Measurements from ENCODE around the gene SMARCA4. TPM values are rescaled to one million over a fixed set of nuclear protein-coding genes. Genes with fewer than 3 reads are reported as not detected.

The SMARCA4 gene
- total RNA-seq (2014; rRNA removed; shearing (Covaris generic); ENCODE audit: low replicate concordance) = 103 and 118 TPM in 2 replicates

DNA sequence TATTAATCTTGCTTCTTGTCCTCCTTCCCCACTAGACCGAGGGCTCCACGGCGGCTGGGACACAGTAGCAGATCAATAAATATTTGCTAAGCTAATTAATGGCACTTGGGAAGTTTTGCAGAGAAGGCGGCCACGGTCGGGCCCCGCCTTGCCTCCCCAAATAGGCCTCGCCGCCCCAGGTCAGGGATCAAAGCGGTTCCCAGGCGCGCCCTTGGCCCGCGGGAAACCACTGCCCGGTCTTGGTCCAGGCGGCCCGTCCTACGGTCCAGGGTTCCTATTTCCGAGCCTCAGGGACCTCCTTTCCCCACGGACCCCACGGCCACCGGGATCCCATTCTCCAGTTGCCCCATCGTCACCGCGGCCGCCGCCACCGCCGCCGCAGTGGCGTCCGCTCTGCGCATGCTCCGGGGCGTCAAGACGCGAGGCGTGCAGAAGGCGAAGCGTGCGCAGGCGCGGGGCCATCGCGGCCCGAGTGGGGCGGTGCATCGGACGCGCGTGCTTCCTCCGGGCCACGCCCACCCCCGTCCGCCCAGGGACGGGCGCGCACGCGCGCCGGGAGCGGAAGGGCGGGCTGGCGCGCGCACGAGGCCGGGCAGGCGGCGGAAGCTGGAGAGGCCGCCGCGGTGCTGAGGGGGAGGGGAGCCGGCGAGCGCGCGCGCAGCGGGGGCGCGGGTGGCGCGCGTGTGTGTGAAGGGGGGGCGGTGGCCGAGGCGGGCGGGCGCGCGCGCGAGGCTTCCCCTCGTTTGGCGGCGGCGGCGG, at the start of gene SMARCA4:
Gene SMARCA4 (plus strand): TSS at position 717 of the 759 bp plus-strand sequence. CDS start 23,122 bp downstream, outside the sequence.
- H2AFZ ChIP-seq (ENCODE audit: low read length) = peak within 1 kb of the TSS; percentile 65; the same call in 1 of the 2 replicates
- H3K9me3 ChIP-seq (ENCODE audit: low read length) = no peaks in the 10 kb centered on the region
- H4K20me1 ChIP-seq (ENCODE audit: insufficient read depth, low read depth, low read length) = peaks cover 11% of the 10 kb centered on the region
- H3K4me1 ChIP-seq (ENCODE audit: low read length) = peaks cover 40% of the 10 kb centered on the region
- 0 out of 2 replicates have a peak, but pooled peaks cover 4% of the 10 kb centered on the region for H3K36me3 ChIP-seq (ENCODE audit: insufficient read depth, low read length)
- peak within 1 kb of the TSS; percentile 96 for H3K9ac ChIP-seq (ENCODE audit: low read length)
- no peaks in the 10 kb centered on the region for H3K27me3 ChIP-seq (ENCODE audit: low read length)
- H3K4me3 ChIP-seq (ENCODE audit: low read length) = peak within 1 kb of the TSS; percentile 89
- no peaks in the 10 kb centered on the region for H3K9me2 ChIP-seq (replicated peaks; ENCODE audit: insufficient read depth, low read length)
- peaks cover 43% of the 10 kb centered on the region for H3K79me2 ChIP-seq (ENCODE audit: low read length)
- H3K27ac ChIP-seq (ENCODE audit: low read length) = peak within 1 kb of the TSS; percentile 71
- H3K4me2 ChIP-seq (ENCODE audit: low read depth, low read length, poor library complexity, severe bottlenecking) = peak within 1 kb of the TSS; percentile 90
- DNase-seq = peak; percentile 99

GRCh38 chr19:10911579-10912363, 49.1 kb upstream of the SMARCA4 start:
- Histone ChIP-seq H3K9me3 (ENCODE audit: low read length) (no peaks in the 10 kb centered on the region), H2AFZ (ENCODE audit: low read length) (no peak overlapping the region), H3K4me1 (ENCODE audit: low read length) (no peaks in the 10 kb centered on the region)

GRCh38 chr19:10912619-10913018, 48.2 kb upstream of the SMARCA4 start:
- H3K27me3 ChIP-seq (ENCODE audit: low read length) = no peaks in the 10 kb centered on the region
- H4K20me1 ChIP-seq (ENCODE audit: insufficient read depth, low read depth, low read length) = peaks cover under 1% of the 10 kb centered on the region; the same call in 1 of the 2 replicates
- H3K9ac ChIP-seq (ENCODE audit: low read length) = no peak overlapping the region
- H3K4me3 ChIP-seq (ENCODE audit: low read length) = no peak overlapping the region
- H2AFZ ChIP-seq (ENCODE audit: low read length) = no peak overlapping the region
- H3K9me3 ChIP-seq (ENCODE audit: low read length) = no peaks in the 10 kb centered on the region
- H3K36me3 ChIP-seq (ENCODE audit: insufficient read depth, low read length) = peaks cover 9% of the 10 kb centered on the region; the same call in 1 of the 2 replicates
- H3K4me1 ChIP-seq (ENCODE audit: low read length) = no peaks in the 10 kb centered on the region
- H3K4me2 ChIP-seq (ENCODE audit: low read depth, low read length, poor library complexity, severe bottlenecking) = no peak overlapping the region
- H3K79me2 ChIP-seq (ENCODE audit: low read length) = no peaks in the 10 kb centered on the region
- DNase-seq = no peak
- no peak overlapping the region for H3K27ac ChIP-seq (ENCODE audit: low read length)
- H3K9me2 ChIP-seq (replicated peaks; ENCODE audit: insufficient read depth, low read length) = no peaks in the 10 kb centered on the region

More at GRCh38 chr19:10911579-10912363, 49.1 kb upstream of the SMARCA4 start:
- H3K4me2 ChIP-seq (ENCODE audit: low read depth, low read length, poor library complexity, severe bottlenecking) = no peak overlapping the region
- H3K4me3 ChIP-seq (ENCODE audit: low read length) = no peak overlapping the region
- H3K27ac ChIP-seq (ENCODE audit: low read length) = no peak overlapping the region
- H4K20me1 ChIP-seq (ENCODE audit: insufficient read depth, low read depth, low read length) = peaks cover 4% of the 10 kb centered on the region; the same call in 1 of the 2 replicates
- DNase-seq = no peak
- peaks cover 9% of the 10 kb centered on the region; the same call in 1 of the 2 replicates for H3K36me3 ChIP-seq (ENCODE audit: insufficient read depth, low read length)
- H3K9me2 ChIP-seq (replicated peaks; ENCODE audit: insufficient read depth, low read length) = no peaks in the 10 kb centered on the region
- H3K79me2 ChIP-seq (ENCODE audit: low read length) = 0 out of 2 replicates have a peak, but pooled peaks cover 3% of the 10 kb centered on the region
- no peak overlapping the region for H3K9ac ChIP-seq (ENCODE audit: low read length)
- H3K27me3 ChIP-seq (ENCODE audit: low read length) = no peaks in the 10 kb centered on the region

DNA sequence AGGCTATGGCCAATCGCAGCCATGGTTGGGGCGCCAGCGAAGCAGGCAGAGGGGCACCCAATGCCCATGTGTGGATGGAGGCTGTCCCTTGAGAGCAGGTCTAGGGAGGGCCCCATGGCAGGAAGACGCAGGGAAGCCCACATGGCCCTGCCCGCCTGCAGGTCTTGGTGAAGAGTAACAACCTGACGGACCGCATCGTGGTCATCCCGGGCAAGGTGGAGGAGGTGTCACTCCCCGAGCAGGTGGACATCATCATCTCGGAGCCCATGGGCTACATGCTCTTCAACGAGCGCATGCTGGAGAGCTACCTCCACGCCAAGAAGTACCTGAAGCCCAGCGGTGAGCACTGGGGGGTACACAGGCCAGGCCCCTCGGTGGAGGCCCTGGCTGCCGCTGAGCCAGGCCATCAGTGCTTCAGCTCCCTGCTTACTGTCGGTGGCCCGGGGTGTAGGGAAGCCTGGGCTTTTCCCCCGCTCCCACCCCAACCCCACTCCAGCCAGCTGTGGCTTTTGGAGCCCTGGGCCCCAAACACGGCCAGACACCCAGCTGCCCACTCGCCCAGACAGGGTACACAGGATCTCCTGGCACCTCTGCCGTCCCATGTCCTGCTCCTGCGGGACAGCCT, 47.0 kb upstream of the SMARCA4 start:
- no peaks in the 10 kb centered on the region for H4K20me1 ChIP-seq (ENCODE audit: insufficient read depth, low read depth, low read length)
- H3K4me2 ChIP-seq (ENCODE audit: low read depth, low read length, poor library complexity, severe bottlenecking) = no peak overlapping the region
- no peaks in the 10 kb centered on the region for H3K27me3 ChIP-seq (ENCODE audit: low read length)
- no peak overlapping the region for H3K27ac ChIP-seq (ENCODE audit: low read length)
- peaks cover 6% of the 10 kb centered on the region; the same call in 1 of the 2 replicates for H3K36me3 ChIP-seq (ENCODE audit: insufficient read depth, low read length)
- DNase-seq = no peak
- H3K79me2 ChIP-seq (ENCODE audit: low read length) = no peaks in the 10 kb centered on the region
- no peaks in the 10 kb centered on the region for H3K4me1 ChIP-seq (ENCODE audit: low read length)
- no peaks in the 10 kb centered on the region for H3K9me3 ChIP-seq (ENCODE audit: low read length)
- no peak overlapping the region for H3K9ac ChIP-seq (ENCODE audit: low read length)
- no peak overlapping the region for H2AFZ ChIP-seq (ENCODE audit: low read length)
- no peak overlapping the region for H3K4me3 ChIP-seq (ENCODE audit: low read length)
- no peaks in the 10 kb centered on the region for H3K9me2 ChIP-seq (replicated peaks; ENCODE audit: insufficient read depth, low read length)

- DNase-seq = no peak
- no peak overlapping the region for H3K4me3 ChIP-seq (ENCODE audit: low read length)
- no peaks in the 10 kb centered on the region for H3K9me3 ChIP-seq (ENCODE audit: low read length)
- H3K4me1 ChIP-seq (ENCODE audit: low read length) = no peaks in the 10 kb centered on the region
- H3K27me3 ChIP-seq (ENCODE audit: low read length) = no peaks in the 10 kb centered on the region
- H3K36me3 ChIP-seq (ENCODE audit: insufficient read depth, low read length) = peaks cover 3% of the 10 kb centered on the region; the same call in 1 of the 2 replicates
- H3K9ac ChIP-seq (ENCODE audit: low read length) = no peak overlapping the region
- no peak overlapping the region for H3K4me2 ChIP-seq (ENCODE audit: low read depth, low read length, poor library complexity, severe bottlenecking)
- no peak overlapping the region for H3K27ac ChIP-seq (ENCODE audit: low read length)
- no peaks in the 10 kb centered on the region for H3K79me2 ChIP-seq (ENCODE audit: low read length)
- H4K20me1 ChIP-seq (ENCODE audit: insufficient read depth, low read depth, low read length) = no peaks in the 10 kb centered on the region
- no peaks in the 10 kb centered on the region for H3K9me2 ChIP-seq (replicated peaks; ENCODE audit: insufficient read depth, low read length)
- H2AFZ ChIP-seq (ENCODE audit: low read length) = no peak overlapping the region
Observed at GRCh38 chr19:10915130-10916091, 45.4 kb upstream of the SMARCA4 start.

DNA sequence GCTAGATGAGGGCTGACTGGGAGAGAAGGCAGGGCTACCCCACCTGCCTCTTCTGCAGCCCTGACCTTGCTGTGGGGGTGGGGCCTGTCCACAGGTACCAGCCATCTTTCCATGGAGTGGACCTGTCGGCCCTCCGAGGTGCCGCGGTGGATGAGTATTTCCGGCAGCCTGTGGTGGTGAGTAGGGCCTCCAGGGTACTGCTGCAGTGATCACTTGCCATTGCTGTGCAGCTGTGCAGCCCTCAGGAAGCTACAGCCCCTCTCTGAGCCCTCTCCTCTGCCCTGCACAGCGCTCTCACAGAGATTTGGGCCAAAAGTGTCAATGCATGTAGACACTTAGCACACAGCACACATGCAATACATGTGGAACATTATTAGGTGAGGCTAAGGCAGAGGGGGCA, 44.2 kb upstream of the SMARCA4 start:
- 0 out of 2 replicates have a peak, but pooled peaks cover 3% of the 10 kb centered on the region for H3K36me3 ChIP-seq (ENCODE audit: insufficient read depth, low read length)
- H4K20me1 ChIP-seq (ENCODE audit: insufficient read depth, low read depth, low read length) = no peaks in the 10 kb centered on the region
- no peaks in the 10 kb centered on the region for H3K9me2 ChIP-seq (replicated peaks; ENCODE audit: insufficient read depth, low read length)
- no peaks in the 10 kb centered on the region for H3K27me3 ChIP-seq (ENCODE audit: low read length)
- H2AFZ ChIP-seq (ENCODE audit: low read length) = no peak overlapping the region
- no peak overlapping the region for H3K4me3 ChIP-seq (ENCODE audit: low read length)
- no peak overlapping the region for H3K27ac ChIP-seq (ENCODE audit: low read length)
- H3K4me1 ChIP-seq (ENCODE audit: low read length) = no peaks in the 10 kb centered on the region
- H3K9me3 ChIP-seq (ENCODE audit: low read length) = no peaks in the 10 kb centered on the region
- H3K9ac ChIP-seq (ENCODE audit: low read length) = no peak overlapping the region
- H3K4me2 ChIP-seq (ENCODE audit: low read depth, low read length, poor library complexity, severe bottlenecking) = no peak overlapping the region
- no peaks in the 10 kb centered on the region for H3K79me2 ChIP-seq (ENCODE audit: low read length)
- DNase-seq = no peak

GRCh38 chr19:10918359-10918758, 42.5 kb upstream of the SMARCA4 start:
- H3K79me2 ChIP-seq (ENCODE audit: low read length) = no peaks in the 10 kb centered on the region
- DNase-seq = no peak
- H2AFZ ChIP-seq (ENCODE audit: low read length) = no peak overlapping the region
- H3K9me2 ChIP-seq (replicated peaks; ENCODE audit: insufficient read depth, low read length) = no peaks in the 10 kb centered on the region
- H3K27ac ChIP-seq (ENCODE audit: low read length) = no peak overlapping the region
- no peak overlapping the region for H3K9ac ChIP-seq (ENCODE audit: low read length)
- no peaks in the 10 kb centered on the region for H3K9me3 ChIP-seq (ENCODE audit: low read length)
- H3K4me1 ChIP-seq (ENCODE audit: low read length) = no peaks in the 10 kb centered on the region
- no peak overlapping the region for H3K4me2 ChIP-seq (ENCODE audit: low read depth, low read length, poor library complexity, severe bottlenecking)
- H3K27me3 ChIP-seq (ENCODE audit: low read length) = no peaks in the 10 kb centered on the region
- peaks cover 3% of the 10 kb centered on the region; the same call in 1 of the 2 replicates for H3K36me3 ChIP-seq (ENCODE audit: insufficient read depth, low read length)
- no peaks in the 10 kb centered on the region for H4K20me1 ChIP-seq (ENCODE audit: insufficient read depth, low read depth, low read length)
- no peak overlapping the region for H3K4me3 ChIP-seq (ENCODE audit: low read length)

Measured in Karpas-422 (cell line).